B cell (primary cell): ENCODE data around the gene ATG4C. TPM values are rescaled to one million over a fixed set of nuclear protein-coding genes. Genes with fewer than 3 reads are reported as not detected.

Source experiments
- ATAC-seq: fragments of 200-7000 bp; cut with Tn5 transposase; one replicate; pipeline ENCODE4 v1.10.0; 2021; ENCODE audit warnings: low read depth, mild to moderate bottlenecking, moderate number of reproducible peaks, moderate library complexity
- CTCF ChIA-PET: fragments of 350-600 bp; sonication (Branson Sonifier 250); formaldehyde crosslinking; loops from one replicate; lab custom pipeline; 2021; ENCODE audit warnings: antibody characterized with exemption, inconsistent platforms; lab: Charles Lee
- POLR2A ChIA-PET: fragments of 350-600 bp; sonication (Branson Sonifier 250); formaldehyde crosslinking; loops from one replicate; lab custom pipeline; 2021; ENCODE audit warnings: antibody characterized with exemption; lab: Charles Lee
- DNase-seq: peaks from one replicate; pipeline ENCODE4 v3.0.0; 2013
- H2AFZ ChIP-seq: 2 replicates; pipeline ENCODE4 v1.6.1; 2012; ENCODE audit warnings: mild to moderate bottlenecking, low read depth, low read length; ENCODE audit not compliant: insufficient read depth, poor library complexity, severe bottlenecking
- H3K27ac ChIP-seq, 2 donors: 1 replicate in 1 of 2; 2 replicates in 1 of 2; pipeline ENCODE4 v1.5.1; 2012 to 2013; ENCODE audit warnings: low read length in 2 of 2, mild to moderate bottlenecking in 2 of 2, moderate library complexity in 1 of 2
- H3K27me3 ChIP-seq, 4 experiments: fragments of 200-600 bp in 1 of 4; sonication (generic) in 1 of 4; replicated peaks in 1 of 4; 1 replicate in 2 of 4; 2 replicates in 2 of 4; pipeline versions ENCODE4 v1.6.1 to v1.7.0; 2013 to 2016; ENCODE audit warnings: low read length in 3 of 4, mild to moderate bottlenecking in 2 of 4, mixed read lengths in 1 of 4, moderate library complexity in 1 of 4; ENCODE audit not compliant: insufficient read depth in 4 of 4, control insufficient read depth in 3 of 4; ENCODE audit errors: control extremely low read depth in 1 of 4
- H3K36me3 ChIP-seq, 2 experiments: replicated peaks in 1 of 2; 1 replicate in 1 of 2; 2 replicates in 1 of 2; pipeline versions ENCODE4 v1.6.1 to v1.7.1; 2013; ENCODE audit warnings: low read length in 1 of 2; ENCODE audit not compliant: insufficient read depth in 2 of 2, control insufficient read depth in 1 of 2; ENCODE audit errors: control extremely low read depth in 1 of 2, extremely low read depth in 1 of 2
- H3K4me1 ChIP-seq, 2 donors: fragments of 200-600 bp in 1 of 2; sonication (generic) in 1 of 2; 1 replicate in 1 of 2; 2 replicates in 1 of 2; pipeline versions ENCODE4 v1.5.1 to v1.6.1; 2013 to 2017; ENCODE audit warnings: low read length in 2 of 2; ENCODE audit not compliant: control insufficient read depth in 2 of 2, insufficient read depth in 2 of 2
- H3K4me2 ChIP-seq: replicated peaks from 2 replicates; pipeline ENCODE3; 2012; ENCODE audit warnings: mild to moderate bottlenecking, low read depth, low read length; ENCODE audit not compliant: poor library complexity, severe bottlenecking
- H3K4me3 ChIP-seq, 5 experiments: fragments of 200-600 bp in 1 of 5; sonication (generic) in 1 of 5; 1 replicate in 3 of 5; 2 replicates in 2 of 5; pipeline versions ENCODE4 v1.5.1 to v1.7.0; 2011 to 2016; ENCODE audit warnings: low read length in 4 of 5, mild to moderate bottlenecking in 4 of 5, low read depth in 2 of 5, control low read depth in 1 of 5, moderate library complexity in 1 of 5; ENCODE audit not compliant: insufficient read depth in 1 of 5; ENCODE audit errors: control extremely low read depth in 1 of 5, extremely low read depth in 1 of 5
- H3K79me2 ChIP-seq: fragments of 200-600 bp; sonication (generic); one replicate; pipeline ENCODE4 v1.6.0; 2016; ENCODE audit warnings: low read length; ENCODE audit not compliant: control insufficient read depth, insufficient read depth
- H3K9ac ChIP-seq: fragments of 200-600 bp; sonication (generic); 2 replicates; pipeline ENCODE4 v1.6.1; 2017; ENCODE audit warnings: mild to moderate bottlenecking, low read length, moderate library complexity
- H3K9me3 ChIP-seq, 3 donors: one replicate each; pipeline versions ENCODE4 v1.6.1 to v1.7.1; 2013; ENCODE audit warnings: low read length in 2 of 3; ENCODE audit not compliant: control insufficient read depth in 2 of 3, insufficient read depth in 1 of 3; ENCODE audit errors: control extremely low read depth in 1 of 3
- H4K20me1 ChIP-seq: 2 replicates; pipeline ENCODE4 v1.6.0; 2012; ENCODE audit warnings: mild to moderate bottlenecking, low read length; ENCODE audit not compliant: insufficient read depth, control insufficient read depth, poor library complexity, severe bottlenecking
- H3K27ac Mint-ChIP-seq: one replicate; pipeline ENCODE4 v1.8.0; 2021; ENCODE audit warnings: mixed read lengths
- H3K27me3 Mint-ChIP-seq: one replicate; pipeline ENCODE4 v1.8.0; 2021; ENCODE audit warnings: mixed read lengths
- H3K4me1 Mint-ChIP-seq: one replicate; pipeline ENCODE4 v1.8.0; 2021; ENCODE audit warnings: mixed read lengths
- H3K4me3 Mint-ChIP-seq: one replicate; pipeline ENCODE4 v1.8.0; 2021; ENCODE audit warnings: mixed read lengths
- H3K9me3 Mint-ChIP-seq: one replicate; pipeline ENCODE4 v1.8.0; 2022; ENCODE audit warnings: mixed read lengths; ENCODE audit not compliant: insufficient read depth
- EZH2 ChIP-seq: IDR thresholded peaks from 2 replicates; pipeline ENCODE4 v1.6.1; 2012; ENCODE audit warnings: borderline replicate concordance, low read depth, mild to moderate bottlenecking, moderate library complexity, low read length; ENCODE audit not compliant: insufficient read depth, poor library complexity, severe bottlenecking
- WGBS: methylation state at CpG from one replicate; pipeline ENCODE4 v1.1.5; 2013; ENCODE audit warnings: missing lambda C conversion rate; ENCODE audit not compliant: insufficient coverage; 5-methylcytosine and 5-hydroxymethylcytosine counted together
- intact Hi-C: fragments of 100-400 bp; cut with micrococcal nuclease; formaldehyde crosslinking; loops from one replicate; pipeline ENCODE4 v1.10.0; 2022
- polyA plus RNA-seq: library from polyadenylated mRNA; depleted of rRNA; stranded (reverse); fragments of >200 nt; gene quantifications from 2 replicates; pipeline ENCODE4 v1.2.3, GENCODE V29; 2012
- total RNA-seq, 2 donors: library from RNA; stranded (reverse); fragments of 120-200 nt in 1 of 2; gene quantifications; 1 replicate in 1 of 2; 2 replicates in 1 of 2; pipeline versions ENCODE4 v1.2.3 to v1.2.4, GENCODE V29; 2013 to 2022
- TF ChIP-seq, protein P1 (sequence below): fragments of 200-600 bp; IDR thresholded peaks from one replicate; pipeline ENCODE4 v1.8.0; 2022; ENCODE audit warnings: antibody characterized with exemption, mild to moderate bottlenecking

ATG4C gene
- total and polyA plus RNA-seq, 2 donors (not counting 1 experiment from before 2014, with no cell fraction given): 7.1 to 30.8 TPM

DNA sequence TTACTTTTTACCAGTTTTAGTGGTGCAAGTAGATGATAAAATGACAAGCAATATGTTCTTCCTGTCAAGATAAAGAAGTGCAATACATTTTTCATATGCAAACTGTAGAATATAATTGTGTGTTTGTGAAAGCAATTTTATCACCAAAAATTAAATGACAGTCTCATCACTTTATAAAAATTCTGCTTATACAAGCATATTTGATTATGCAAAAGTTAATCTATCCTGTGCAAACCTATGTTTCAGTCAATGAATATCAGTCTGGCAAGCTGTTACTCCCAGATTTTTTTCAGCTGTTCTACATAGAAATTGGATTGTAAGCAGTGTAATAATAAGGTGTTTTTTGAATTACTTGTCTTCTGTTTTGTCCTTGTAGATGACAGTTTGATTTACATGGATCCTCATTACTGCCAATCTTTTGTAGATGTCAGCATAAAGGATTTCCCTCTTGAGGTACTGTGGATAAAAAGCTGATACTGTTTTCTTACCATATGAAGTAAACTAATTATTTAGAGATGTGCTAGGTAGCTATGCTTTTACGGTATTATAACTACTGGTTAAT is 50.5 kb downstream of the ATG4C start:
- Mint-ChIP-seq H3K27ac (no peak overlapping the region), H3K4me3 (no peak overlapping the region), H3K27me3 (no peaks in the 10 kb centered on the region), H3K9me3 (no peaks in the 10 kb centered on the region), H3K4me1 (no peaks in the 10 kb centered on the region)
- no peak for DNase-seq
- Histone ChIP-seq H3K79me2 (no peaks in the 10 kb centered on the region), H3K4me3 (no peak overlapping the region), H3K27ac (no peak overlapping the region), H3K4me1 (no peaks in the 10 kb centered on the region), H3K9me3 (no peaks in the 10 kb centered on the region), H3K36me3 (peaks cover 3 to 16% of the 10 kb centered on the region in 2 experiments), H3K27me3 (no peaks in the 10 kb centered on the region), H3K4me2 (no peak overlapping the region), H2AFZ (no peak overlapping the region), H4K20me1 (no peaks in the 10 kb centered on the region), H3K9ac (no peak overlapping the region)
- CTCF ChIA-PET: interaction anchor here (1.1 to 7.8 kb wide), 3 partner anchors 8 to 58 kb away, joined by 4 to 42 read pairs (median 4); no protein-coding TSS in a partner anchor
- POLR2A ChIA-PET: interaction anchor here (0.9 kb wide), 1 partner anchor 10 kb away, joined by 5 read pairs; no protein-coding TSS in a partner anchor
- WGBS: no CpG with 5 or more reads among the region's 1 CpG
- no peak for TF ChIP-seq EZH2
- TF ChIP-seq, protein P1, sequence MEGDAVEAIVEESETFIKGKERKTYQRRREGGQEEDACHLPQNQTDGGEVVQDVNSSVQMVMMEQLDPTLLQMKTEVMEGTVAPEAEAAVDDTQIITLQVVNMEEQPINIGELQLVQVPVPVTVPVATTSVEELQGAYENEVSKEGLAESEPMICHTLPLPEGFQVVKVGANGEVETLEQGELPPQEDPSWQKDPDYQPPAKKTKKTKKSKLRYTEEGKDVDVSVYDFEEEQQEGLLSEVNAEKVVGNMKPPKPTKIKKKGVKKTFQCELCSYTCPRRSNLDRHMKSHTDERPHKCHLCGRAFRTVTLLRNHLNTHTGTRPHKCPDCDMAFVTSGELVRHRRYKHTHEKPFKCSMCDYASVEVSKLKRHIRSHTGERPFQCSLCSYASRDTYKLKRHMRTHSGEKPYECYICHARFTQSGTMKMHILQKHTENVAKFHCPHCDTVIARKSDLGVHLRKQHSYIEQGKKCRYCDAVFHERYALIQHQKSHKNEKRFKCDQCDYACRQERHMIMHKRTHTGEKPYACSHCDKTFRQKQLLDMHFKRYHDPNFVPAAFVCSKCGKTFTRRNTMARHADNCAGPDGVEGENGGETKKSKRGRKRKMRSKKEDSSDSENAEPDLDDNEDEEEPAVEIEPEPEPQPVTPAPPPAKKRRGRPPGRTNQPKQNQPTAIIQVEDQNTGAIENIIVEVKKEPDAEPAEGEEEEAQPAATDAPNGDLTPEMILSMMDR: no peak
- ATAC-seq: no peak
- intact Hi-C loops: no loop called here

DNA sequence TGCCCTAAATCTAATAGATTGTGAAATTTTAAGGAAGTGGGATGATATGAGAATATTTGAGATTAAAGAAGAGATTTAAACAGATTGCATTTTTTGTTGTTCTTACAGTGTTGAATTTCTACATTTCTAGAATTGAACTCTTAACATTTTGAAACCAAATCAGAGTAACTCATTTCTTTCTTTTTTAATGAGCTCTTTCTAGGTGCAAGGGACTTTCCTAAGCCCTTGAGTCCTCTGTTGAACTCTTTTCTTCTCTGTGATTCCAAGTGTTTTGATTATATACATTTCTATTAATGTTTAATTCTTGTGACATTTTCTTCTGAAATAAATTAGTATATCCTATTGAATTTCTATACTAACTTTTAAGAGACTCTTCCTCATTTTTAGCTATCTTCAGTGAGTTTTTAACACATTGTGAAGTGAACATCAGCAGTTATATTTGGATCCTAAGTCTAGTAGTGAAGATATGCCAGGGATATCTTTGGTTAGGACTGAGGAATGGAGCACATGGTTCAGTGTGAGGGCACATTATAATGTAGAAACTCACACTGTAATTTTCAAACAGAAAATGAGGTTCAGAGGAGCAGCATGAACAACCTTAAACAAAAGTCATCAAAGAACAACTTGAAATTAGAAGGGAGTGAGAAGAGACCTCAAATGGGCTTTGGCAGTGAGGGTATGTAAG is 53.1 kb downstream of the ATG4C start:
- Histone ChIP-seq H2AFZ (no peak overlapping the region), H4K20me1 (no peaks in the 10 kb centered on the region), H3K36me3 (peaks cover 3 to 6% of the 10 kb centered on the region in 2 experiments), H3K9ac (no peak overlapping the region), H3K4me3 (no peak overlapping the region), H3K4me2 (no peak overlapping the region), H3K4me1 (no peaks in the 10 kb centered on the region), H3K27ac (no peak overlapping the region), H3K9me3 (no peaks in the 10 kb centered on the region), H3K27me3 (no peaks in the 10 kb centered on the region), H3K79me2 (no peaks in the 10 kb centered on the region)
- Mint-ChIP-seq H3K4me3 (no peak overlapping the region), H3K4me1 (peaks cover 2% of the 10 kb centered on the region), H3K27me3 (no peaks in the 10 kb centered on the region), H3K9me3 (no peaks in the 10 kb centered on the region), H3K27ac (no peak overlapping the region)
- POLR2A ChIA-PET: no interaction called here
- ATAC-seq (no peak), DNase-seq (no peak)
- CTCF ChIA-PET: interaction anchor here (0.7 to 0.9 kb wide), 3 partner anchors 9 to 1409 kb away, joined by 3 read pairs; no protein-coding TSS in a partner anchor
- intact Hi-C loops: no loop called here
- TF ChIP-seq EZH2: no peak
- TF ChIP-seq, protein P1: no peak
